HepG2 (cell line): ENCODE results near the gene CACNA2D1. TPM values are rescaled to one million over a fixed set of nuclear protein-coding genes. Genes with fewer than 3 reads are reported as not detected.

Experiments
- ATAC-seq: fragments of 200-7000 bp; cut with Tn5 transposase; 3 replicates; pipeline ENCODE4 v1.9.1; 2020; ENCODE audit warnings: mild to moderate bottlenecking, moderate library complexity
- BruUV-seq: library from RNA; stranded (reverse); fragments of 400-500 nt; replicated peaks from 2 replicates; lab custom pipeline; 2021; lab: Mats Ljungman, UMichigan
- CTCF ChIA-PET: fragments of 300-600 bp; formaldehyde crosslinking; extraction: SDS; loops from one replicate; lab custom pipeline; 2021; ENCODE audit warnings: low total read pairs, inconsistent platforms, low intra/inter-chr PET ratio; lab: Yijun Ruan, JAX
- POLR2A ChIA-PET: fragments of 350-600 bp; sonication (Branson Sonifier 250); formaldehyde crosslinking; loops from one replicate; lab custom pipeline; 2020; ENCODE audit warnings: antibody characterized with exemption, inconsistent platforms; lab: Yijun Ruan, JAX
- DNase-seq: peaks from one replicate; pipeline ENCODE4 v3.0.0-alpha.2; 2015; ENCODE audit warnings: low spot score
- FAIRE-seq: peaks from 3 replicates; lab custom pipeline; 2011; peaks lifted over from hg19 to GRCh38; lab: Jason Lieb, UNC
- H2AFZ ChIP-seq: one replicate; pipeline ENCODE4 v1.6.1; 2011; ENCODE audit warnings: low read length, inconsistent platforms
- H3K27ac ChIP-seq: fragments of 300-600 bp; 3 replicates; pipeline ENCODE4 v1.8.0; 2011; ENCODE audit warnings: mixed run types, mild to moderate bottlenecking, mixed read lengths, low read length, inconsistent platforms; ENCODE audit not compliant: insufficient read depth; ENCODE audit errors: extremely low read length
- H3K27me3 ChIP-seq, 2 experiments: fragments of 200-600 bp in 1 of 2; 2 replicates in 1 of 2; 3 replicates in 1 of 2; pipeline versions ENCODE4 v1.6.0 to v1.8.0; 2011; ENCODE audit warnings: low read length in 2 of 2, mild to moderate bottlenecking in 2 of 2, moderate library complexity in 2 of 2, inconsistent platforms in 1 of 2; ENCODE audit not compliant: insufficient read depth in 2 of 2, control insufficient read depth in 1 of 2
- H3K36me3 ChIP-seq, 2 experiments: fragments of 200-600 bp in 1 of 2; replicated peaks in 1 of 2; 2 replicates in 1 of 2; 3 replicates in 1 of 2; pipeline versions ENCODE4 v1.5.1 to v1.8.0; 2011; ENCODE audit warnings: low read length in 2 of 2, inconsistent platforms in 1 of 2; ENCODE audit not compliant: insufficient read depth in 2 of 2, control insufficient read depth in 1 of 2
- H3K4me1 ChIP-seq: 2 replicates; pipeline ENCODE4 v1.5.1; 2012; ENCODE audit warnings: low read length, inconsistent platforms; ENCODE audit not compliant: insufficient read depth
- H3K4me2 ChIP-seq: 2 replicates; pipeline ENCODE4 v1.6.0; 2011; ENCODE audit warnings: low read depth, low read length, inconsistent platforms
- H3K4me3 ChIP-seq, 3 experiments: fragments of 200-600 bp in 1 of 3; sonication (generic), shearing (Covaris generic) in 1 of 3; replicated peaks in 1 of 3; 2 replicates each; pipeline ENCODE4 v1.5.1; 2011 to 2016; ENCODE audit warnings: low read length in 3 of 3, inconsistent platforms in 2 of 3, low read depth in 2 of 3, mild to moderate bottlenecking in 2 of 3, control low read depth in 1 of 3, mixed read lengths in 1 of 3; ENCODE audit not compliant: insufficient read depth in 1 of 3
- H3K79me2 ChIP-seq: one replicate; pipeline ENCODE4 v1.6.1; 2011; ENCODE audit warnings: low read length, inconsistent platforms; ENCODE audit not compliant: insufficient read depth
- H3K9ac ChIP-seq: 2 replicates; pipeline ENCODE4 v1.6.0; 2011; ENCODE audit warnings: mild to moderate bottlenecking, low read depth, low read length, inconsistent platforms; ENCODE audit not compliant: insufficient read depth
- H3K9me3 ChIP-seq: 2 replicates; pipeline ENCODE4 v1.5.1; 2012; ENCODE audit warnings: mild to moderate bottlenecking, low read length
- H4K20me1 ChIP-seq: 2 replicates; pipeline ENCODE4 v1.6.0; 2011; ENCODE audit warnings: inconsistent platforms, mild to moderate bottlenecking, low read length, moderate library complexity; ENCODE audit not compliant: insufficient read depth
- PHF20 ChIP-seq: sonication (generic); formaldehyde crosslinking; IDR thresholded peaks from 2 replicates; pipeline ENCODE4 v1.5.0; 2020; ENCODE audit warnings: mild to moderate bottlenecking, missing genetic modification reagents
- PTBP1 ChIP-seq: fragments of 200-400 bp; formaldehyde crosslinking; IDR thresholded peaks from 2 replicates; pipeline ENCODE4 v1.6.1; 2018; ENCODE audit warnings: low read length, low read depth; ENCODE audit not compliant: poor library complexity, severe bottlenecking
- SSRP1 ChIP-seq: IDR thresholded peaks from 2 replicates; pipeline ENCODE4 v1.6.1; 2016; ENCODE audit warnings: control low read depth
- ZNF282 ChIP-seq: fragments of 450-650 bp; IDR thresholded peaks from 2 replicates; pipeline ENCODE4 v1.6.1; 2018; ENCODE audit not compliant: partially characterized antibody
- ZNF446 ChIP-seq: sonication (generic); formaldehyde crosslinking; IDR thresholded peaks from 2 replicates; pipeline ENCODE4 v1.5.0; 2020; ENCODE audit warnings: mild to moderate bottlenecking, missing genetic modification reagents
- ZNF530 ChIP-seq: sonication (generic); formaldehyde crosslinking; IDR thresholded peaks from 2 replicates; pipeline ENCODE4 v1.5.0; 2020; ENCODE audit warnings: low read depth, mild to moderate bottlenecking, missing genetic modification reagents
- ZNF546 ChIP-seq: sonication (generic); formaldehyde crosslinking; conservative IDR thresholded peaks from 2 replicates; pipeline ENCODE4 v1.8.1; 2023; ENCODE audit warnings: mild to moderate bottlenecking, missing genetic modification reagents
- ZNF674 ChIP-seq: sonication (generic); formaldehyde crosslinking; IDR thresholded peaks from 2 replicates; pipeline ENCODE4 v1.5.0; 2020; ENCODE audit warnings: low read depth, mild to moderate bottlenecking, missing genetic modification reagents
- ZNF891 ChIP-seq: sonication (generic); formaldehyde crosslinking; IDR thresholded peaks from 2 replicates; pipeline ENCODE4 v1.5.0; 2020; ENCODE audit warnings: mild to moderate bottlenecking, missing genetic modification reagents
- ZSCAN31 ChIP-seq: sonication (generic); formaldehyde crosslinking; IDR thresholded peaks from 2 replicates; pipeline ENCODE4 v1.5.0; 2020; ENCODE audit warnings: low read depth, mild to moderate bottlenecking, missing genetic modification reagents
- WGBS: methylation state at CpG from one replicate; pipeline ENCODE4 v1.1.6; 2017; ENCODE audit warnings: low lambda C conversion rate; 5-methylcytosine and 5-hydroxymethylcytosine counted together
- in situ Hi-C: cut with HindIII; loops from 2 replicates; pipeline ENCODE4 v1.10.0; 2017; ENCODE audit warnings: low pct_unique_long_range_greater_than_20kb; ENCODE audit not compliant: extremely low pct_ligation_motif_present
- intact Hi-C: fragments of 100-400 bp; cut with micrococcal nuclease; formaldehyde crosslinking; loops from one replicate; pipeline ENCODE4 v1.10.0; 2022; ENCODE audit not compliant: unreplicated experiment
- polyA plus RNA-seq, 8 experiments: library from polyadenylated mRNA; depleted of rRNA in 3 of 8; stranded (reverse) in 7 of 8; unstranded in 1 of 8; fragments of >200 nt; fragmentation: Illumina TruSeq in 4 of 8; extraction: Trizol in 4 of 8; gene quantifications; 2 replicates each; pipeline versions ENCODE4 v1.2.1 to v1.2.3, GENCODE V29; 2011 to 2016; ENCODE audit warnings: low read depth in 4 of 8, missing spikeins in 1 of 8, mixed read lengths in 1 of 8; ENCODE audit not compliant: insufficient read depth in 1 of 8
- total RNA-seq, 5 experiments: library from RNA; depleted of rRNA; stranded (reverse); fragments of >200 nt; fragmentation: Illumina TruSeq; extraction: Trizol; gene quantifications; 2 replicates each; pipeline ENCODE4 v1.2.3, GENCODE V29; 2016; ENCODE audit warnings: low read depth in 1 of 5

Gene CACNA2D1
- total and polyA plus RNA-seq, 2 of the 13 experiments (the other 11 are each of a cell fraction or from before 2014, with no cell fraction given): not detected

GRCh38 chr7:82469207-82469606, 25.6 kb upstream of the CACNA2D1 start (continued):
- TF ChIP-seq ZNF530 (CRISPR knock-in tag): no peak

GRCh38 chr7:82468435-82468834, 24.9 kb upstream of the CACNA2D1 start:
- no peak for DNase-seq
- Histone ChIP-seq H3K27me3 (no peaks in the 10 kb centered on the region), H4K20me1 (no peaks in the 10 kb centered on the region), H3K9ac (no peak overlapping the region), H2AFZ (no peak overlapping the region), H3K36me3 (no peaks in the 10 kb centered on the region), H3K4me2 (no peak overlapping the region), H3K4me1 (no peaks in the 10 kb centered on the region), H3K79me2 (no peaks in the 10 kb centered on the region), H3K9me3 (no peaks in the 10 kb centered on the region), H3K27ac (no peak overlapping the region), H3K4me3 (no peak overlapping the region)
- in situ Hi-C loops (no loop called here), intact Hi-C loops (no loop called here)
- no peak for ATAC-seq
- POLR2A ChIA-PET: no interaction called here
- BruUV-seq: no TSS peak
- CTCF ChIA-PET: no interaction called here
- WGBS: 0% methylated on average over 3 of the region's 3 CpGs
- FAIRE-seq: no peak
- TF ChIP-seq PHF20 (CRISPR knock-in tag) (no peak), PTBP1 (no peak), ZNF674 (CRISPR knock-in tag) (no peak), SSRP1 (CRISPR knock-in tag) (no peak), ZNF282 (no peak), ZSCAN31 (CRISPR knock-in tag) (no peak), ZNF546 (CRISPR knock-in tag) (no peak), ZNF891 (CRISPR knock-in tag) (no peak), ZNF446 (CRISPR knock-in tag) (no peak)
- TF ChIP-seq, all 625 proteins: peak for 0
